ENCODE results near the gene ABCA4. TPM values are rescaled to one million over a fixed set of nuclear protein-coding genes. Genes with fewer than 3 reads are reported as not detected.

ABCA4 gene
- polyA plus RNA-seq, 1 donor from 2014 or later: not detected

DNA sequence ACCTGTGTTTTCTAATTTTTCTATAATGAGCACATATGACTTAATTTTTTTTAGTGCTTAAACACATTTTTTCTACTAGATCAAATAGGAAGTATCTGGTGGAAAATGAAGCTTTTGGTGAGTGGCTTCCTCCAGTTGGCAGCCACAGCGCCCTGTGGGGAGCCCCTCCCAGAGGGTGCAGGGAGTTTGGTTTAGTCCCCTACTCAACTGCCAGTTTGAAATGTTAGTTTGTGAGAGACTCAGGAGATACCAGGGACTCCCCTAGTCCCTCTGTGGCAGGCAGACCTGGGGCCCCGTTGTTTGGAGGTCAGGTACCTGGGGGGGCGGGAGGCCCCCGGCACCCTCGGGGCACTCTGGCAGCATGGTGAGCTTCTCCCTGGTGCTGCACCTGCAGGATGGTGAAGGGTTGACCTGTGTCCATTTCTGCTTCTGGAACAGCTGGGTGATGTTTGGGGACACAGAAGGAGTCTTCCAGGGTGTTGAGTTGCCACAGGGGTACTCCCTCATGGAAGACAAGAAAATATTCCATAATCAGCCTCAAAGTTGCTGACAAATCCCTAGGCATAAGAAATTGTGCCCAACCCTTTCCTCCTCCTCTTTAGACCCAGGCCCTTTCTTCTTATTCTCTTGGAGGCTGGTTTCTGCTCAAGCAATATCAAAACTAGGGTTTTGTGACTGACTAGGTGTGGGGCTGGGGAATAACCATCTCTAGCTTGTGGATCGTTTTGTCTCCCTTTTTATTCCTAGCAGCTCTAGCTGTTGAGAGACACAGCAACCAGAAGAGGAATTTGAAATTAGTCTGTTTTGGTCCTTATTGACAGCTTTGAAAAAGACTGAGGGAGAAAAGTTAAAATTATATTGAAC is 91.6 kb downstream of the ABCA4 start:
- Mint-ChIP-seq H3K4me1 (peaks cover 3 to 4% (median 3%) of the 10 kb centered on the region in 3 donors), H3K27ac (no peak overlapping the region), H3K36me3 (no peaks in the 10 kb centered on the region), H3K27me3 (peaks cover 3% of the 10 kb centered on the region), H3K4me3 (no peak overlapping the region), H3K9me3 (no peaks in the 10 kb centered on the region)

DNA sequence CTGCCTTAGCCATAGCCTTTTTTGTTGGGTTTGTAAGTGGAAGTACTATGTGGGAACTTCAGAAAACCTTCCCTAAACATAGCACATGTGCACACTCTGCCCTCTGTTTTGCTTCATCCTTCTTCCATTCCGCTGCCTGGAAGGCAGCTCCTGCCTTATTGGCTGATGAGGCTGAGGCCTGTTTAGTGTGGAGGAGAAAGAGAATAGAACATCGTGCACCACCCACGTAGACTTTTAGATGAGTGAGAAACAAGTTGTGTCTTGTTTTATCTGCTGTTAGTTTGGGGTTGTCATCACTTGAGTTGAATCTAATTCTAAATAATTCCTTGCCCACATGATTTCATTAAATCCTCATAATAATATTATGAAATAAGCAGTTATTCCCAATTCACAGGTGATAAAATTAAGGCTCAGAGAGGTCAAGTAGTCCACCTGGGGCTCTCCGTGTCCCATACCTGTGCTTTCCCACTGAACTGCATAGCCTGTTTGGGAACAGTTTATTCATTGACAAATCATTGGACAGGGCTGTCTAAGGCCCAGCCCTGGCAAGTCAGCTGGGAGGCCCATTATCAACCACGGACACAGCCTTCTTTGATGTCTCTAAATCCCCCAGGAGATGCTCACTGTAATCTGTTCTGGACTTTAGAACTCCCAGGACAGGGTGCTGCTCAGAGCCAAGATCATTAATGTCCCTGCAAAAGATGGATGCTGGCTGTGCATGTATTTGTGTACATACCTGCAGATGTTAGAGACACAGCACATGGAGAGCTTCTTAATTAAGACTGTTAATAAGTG is 93.0 kb downstream of the ABCA4 start:
- H3K27ac Mint-ChIP-seq: no peak overlapping the region

DNA sequence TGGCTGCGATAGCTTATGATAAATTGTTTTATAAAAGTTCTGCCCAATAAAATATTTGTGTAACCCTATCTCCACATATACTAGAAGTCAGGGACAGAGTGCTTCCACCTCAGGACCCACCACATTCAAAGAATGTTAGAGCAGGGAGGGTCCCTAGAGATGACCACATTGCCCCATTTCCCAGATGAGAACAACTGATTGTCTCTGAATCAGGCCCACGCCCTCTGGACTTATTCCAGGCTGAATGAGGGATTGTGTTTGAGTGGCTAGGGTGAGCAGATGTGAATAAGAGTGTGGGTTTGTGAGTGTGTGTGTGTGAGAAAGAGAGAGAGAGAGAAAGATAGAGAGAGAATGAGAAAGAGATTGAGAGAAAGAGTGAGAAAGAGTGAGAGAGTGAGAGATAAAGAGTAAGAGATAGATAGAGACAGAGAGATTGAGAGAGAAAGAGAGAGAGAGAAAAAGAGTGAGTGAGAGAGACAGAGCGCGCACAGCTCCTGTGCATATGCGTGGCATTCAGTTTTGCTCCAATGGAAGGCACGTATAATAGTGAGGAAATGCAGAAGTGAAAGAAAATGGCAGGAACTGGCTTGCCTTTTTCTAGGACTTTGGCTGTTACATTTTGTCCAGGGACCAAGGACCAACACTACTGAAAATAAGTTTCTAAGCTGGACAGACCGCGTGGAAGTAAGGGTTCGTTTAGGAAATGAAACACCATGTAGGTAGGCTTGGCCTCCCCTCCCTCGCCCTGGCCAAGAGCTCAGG is 94.1 kb downstream of the ABCA4 start:
- peaks cover 4% of the 10 kb centered on the region for H3K27me3 Mint-ChIP-seq
- H3K27ac Mint-ChIP-seq: no peak overlapping the region
- H3K36me3 Mint-ChIP-seq: no peaks in the 10 kb centered on the region
- H3K4me3 Mint-ChIP-seq: no peak overlapping the region
- no peaks in the 10 kb centered on the region for H3K4me1 Mint-ChIP-seq
- no peaks in the 10 kb centered on the region for H3K9me3 Mint-ChIP-seq

More for the DNA sequence above, 93.0 kb downstream of the ABCA4 start:
- Mint-ChIP-seq H3K9me3 (no peaks in the 10 kb centered on the region), H3K4me3 (no peak overlapping the region), H3K36me3 (no peaks in the 10 kb centered on the region), H3K27me3 (peaks cover 7% of the 10 kb centered on the region), H3K4me1 (peaks cover 3 to 4% (median 3%) of the 10 kb centered on the region in 3 donors)

DNA sequence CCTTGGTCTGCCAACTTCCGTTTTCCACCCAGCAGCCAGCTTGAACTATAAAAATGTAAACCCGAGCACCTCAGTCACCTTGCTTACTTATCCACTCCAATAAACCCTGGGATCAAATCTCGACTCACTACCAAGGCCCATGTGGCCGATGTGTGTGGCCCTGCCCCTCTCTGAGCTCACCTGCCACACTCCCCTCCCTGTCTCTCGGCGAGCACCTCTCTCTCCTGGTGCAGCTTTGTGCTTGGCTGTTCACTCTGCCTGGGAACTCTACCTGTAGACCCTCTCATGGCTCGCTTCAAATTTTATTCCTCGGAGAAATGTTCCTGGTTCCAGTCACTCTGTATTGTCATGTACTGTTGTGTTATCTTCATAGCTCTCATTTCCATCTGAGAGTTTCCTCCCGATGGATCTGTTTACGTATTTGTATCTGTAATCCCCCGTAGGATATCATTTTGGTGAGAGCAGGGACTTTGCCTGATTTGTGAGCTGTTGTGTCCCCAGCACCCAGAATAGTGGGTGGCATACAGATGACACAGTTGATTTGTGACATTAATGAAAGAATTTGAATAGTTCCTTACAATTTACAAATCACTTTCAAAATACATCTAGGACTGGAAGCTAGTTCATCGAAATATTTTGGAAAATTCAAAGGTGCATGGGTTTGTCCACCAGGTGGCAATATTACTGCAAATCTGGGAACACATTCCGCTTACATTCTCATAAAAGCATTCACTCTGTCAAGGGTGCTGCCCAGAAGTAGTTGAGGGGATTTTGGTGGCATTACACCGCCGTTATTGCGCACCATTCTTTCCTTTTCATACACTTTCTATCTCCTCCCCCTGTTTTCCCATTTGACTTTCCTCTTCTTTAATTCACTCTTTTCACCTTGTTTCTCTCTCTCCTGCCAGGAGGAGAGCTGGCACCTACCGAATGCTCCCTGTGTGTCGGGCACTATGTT is 95.3 kb downstream of the ABCA4 start:
- H3K4me1 Mint-ChIP-seq: no peaks in the 10 kb centered on the region

DNA sequence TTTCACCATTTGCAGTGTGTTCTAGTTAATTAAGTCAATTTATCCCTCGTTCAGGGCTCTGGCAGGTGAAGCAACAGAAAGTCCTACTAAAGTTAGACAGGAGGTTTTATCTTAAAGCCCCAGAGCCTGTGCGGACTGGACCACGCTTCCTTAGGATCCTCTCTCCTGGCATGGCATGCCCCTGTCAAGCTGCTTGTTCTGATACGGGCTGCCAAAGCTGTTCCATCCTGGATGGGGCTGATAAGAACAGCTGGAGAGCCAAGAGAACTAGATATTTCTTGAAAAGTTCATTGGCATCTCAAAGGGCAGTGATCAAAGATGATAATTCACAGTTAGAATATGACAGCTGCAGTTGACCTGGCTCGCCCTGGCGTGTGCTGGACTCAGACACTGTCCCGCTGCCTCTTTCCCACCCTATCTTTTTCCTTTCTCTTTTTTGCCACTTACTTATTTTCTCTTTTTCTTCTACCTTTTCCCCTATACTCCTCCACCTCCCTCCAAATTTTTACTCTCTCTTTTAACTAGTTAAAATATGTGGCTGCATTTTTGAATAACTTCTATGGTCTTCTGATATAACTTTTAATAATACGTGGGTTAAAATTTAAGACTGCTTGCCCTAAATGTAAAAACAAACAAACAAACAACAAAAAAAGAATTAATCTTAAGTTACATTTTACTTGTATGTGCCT is 96.7 kb downstream of the ABCA4 start:
- Mint-ChIP-seq H3K27ac (no peak overlapping the region), H3K4me1 (no peaks in the 10 kb centered on the region), H3K36me3 (no peaks in the 10 kb centered on the region), H3K9me3 (no peaks in the 10 kb centered on the region), H3K4me3 (no peak overlapping the region), H3K27me3 (peaks cover 4% of the 10 kb centered on the region)

More for the DNA sequence above, 95.3 kb downstream of the ABCA4 start:
- H3K9me3 Mint-ChIP-seq: no peaks in the 10 kb centered on the region
- H3K36me3 Mint-ChIP-seq: no peaks in the 10 kb centered on the region
- no peak overlapping the region for H3K4me3 Mint-ChIP-seq
- H3K27me3 Mint-ChIP-seq: peaks cover 4% of the 10 kb centered on the region
- H3K27ac Mint-ChIP-seq: no peak overlapping the region

DNA sequence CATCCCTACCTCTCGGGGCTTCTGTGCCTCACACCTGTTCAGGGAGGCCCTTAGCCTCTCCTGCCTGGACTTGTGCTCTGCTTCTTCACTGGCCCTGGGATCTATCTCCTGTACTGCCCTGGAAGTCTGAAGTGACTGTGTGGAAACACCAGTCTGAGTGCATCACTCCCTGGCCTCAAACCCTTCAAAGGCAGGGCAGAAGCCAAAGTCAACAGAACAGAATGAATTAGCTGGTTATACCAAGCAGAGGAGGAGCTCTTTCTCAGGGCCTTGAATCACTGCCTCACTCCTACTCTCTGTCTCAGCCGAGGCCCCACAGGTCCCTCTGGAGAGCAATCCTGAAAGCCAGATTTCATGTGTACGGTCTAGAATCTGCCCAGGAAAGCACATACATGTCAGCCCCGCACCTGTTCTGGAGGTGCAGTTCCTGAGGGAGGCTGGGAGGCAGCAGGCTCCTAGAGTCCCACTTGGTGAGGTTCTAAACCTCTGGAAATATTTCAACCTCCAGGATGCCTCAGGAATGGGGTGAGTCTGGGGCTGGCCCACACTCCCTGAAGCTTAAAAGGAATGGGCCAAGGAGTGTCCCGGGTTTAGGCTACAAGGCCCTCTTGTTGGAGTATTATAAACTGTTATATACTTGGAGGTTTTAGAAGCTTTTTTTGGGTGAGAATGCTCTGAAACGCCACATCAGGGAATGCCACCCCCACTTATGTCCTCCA is 98.3 kb downstream of the ABCA4 start:
- Mint-ChIP-seq H3K9me3 (no peaks in the 10 kb centered on the region), H3K36me3 (no peaks in the 10 kb centered on the region), H3K27me3 (peaks cover 4% of the 10 kb centered on the region), H3K4me1 (no peaks in the 10 kb centered on the region), H3K27ac (no peak overlapping the region), H3K4me3 (no peak overlapping the region)

DNA sequence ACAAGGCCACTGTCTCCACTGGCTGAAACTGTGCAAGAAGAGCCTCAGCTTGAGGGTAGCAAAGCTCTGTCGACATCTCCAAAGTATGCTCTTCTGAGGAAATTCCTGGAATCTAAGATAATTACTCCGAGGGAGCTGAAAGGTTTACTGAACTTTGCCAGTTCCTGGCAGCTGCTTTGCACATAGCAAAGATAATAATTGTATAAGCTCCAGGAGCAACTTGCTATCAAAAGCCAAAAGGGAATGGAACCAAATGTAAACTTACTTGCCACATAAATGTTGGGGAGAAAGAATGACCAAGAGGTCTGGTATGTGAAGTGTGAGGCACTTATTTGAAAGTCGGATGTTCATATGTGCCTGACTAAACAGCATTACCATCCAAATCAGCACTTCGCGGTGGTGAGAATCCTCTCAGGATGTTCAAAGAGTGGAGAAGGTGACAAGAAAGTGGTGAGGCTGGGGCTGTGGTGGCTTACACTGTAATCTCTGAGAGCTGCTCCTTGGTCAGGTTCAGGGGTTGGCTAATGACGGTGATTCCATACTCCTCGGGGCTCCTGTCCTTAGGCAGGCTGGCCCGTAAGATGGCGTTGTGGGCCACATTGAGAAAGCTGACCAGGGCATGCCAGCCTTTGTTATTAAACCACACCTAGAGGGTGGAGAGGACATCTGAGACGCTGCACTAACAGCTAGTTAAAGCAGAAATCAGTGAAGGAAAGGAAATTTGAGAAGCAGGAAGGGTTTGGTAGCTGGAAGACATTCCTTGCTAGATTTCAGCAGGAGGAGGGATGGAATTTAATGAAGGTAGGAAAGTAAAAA is 100.0 kb downstream of the ABCA4 start:
- H3K27me3 Mint-ChIP-seq: peaks cover 6% of the 10 kb centered on the region
- H3K4me3 Mint-ChIP-seq: no peak overlapping the region
- H3K4me1 Mint-ChIP-seq: peaks cover 0 to 3% (median 0%) of the 10 kb centered on the region in 3 donors
- H3K9me3 Mint-ChIP-seq: no peaks in the 10 kb centered on the region
- H3K27ac Mint-ChIP-seq: peak overlapping the region in 1 of 3 donors; percentile 40
- no peaks in the 10 kb centered on the region for H3K36me3 Mint-ChIP-seq

DNA sequence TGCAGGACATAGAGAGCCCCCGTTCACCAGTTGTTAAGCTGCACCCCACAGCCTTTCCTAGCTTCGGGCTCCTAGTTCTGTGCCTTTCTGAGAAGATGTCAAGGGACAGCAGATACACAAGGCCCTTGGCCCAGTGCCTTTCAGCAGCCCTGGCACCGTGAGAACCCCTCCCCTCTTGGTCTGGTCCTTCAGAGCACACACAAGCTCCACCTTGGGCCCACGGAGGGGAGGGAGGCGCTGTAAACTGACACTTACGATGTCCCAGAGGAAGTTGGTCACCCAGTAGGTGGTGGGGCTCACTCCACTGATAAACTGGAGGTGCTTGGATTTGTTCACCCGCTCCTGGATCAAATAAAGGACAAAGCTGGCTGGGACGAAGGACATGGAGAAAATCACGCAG is 101.6 kb downstream of the ABCA4 start:
- Mint-ChIP-seq H3K9me3 (no peaks in the 10 kb centered on the region), H3K4me1 (peaks cover 0 to 3% (median 0%) of the 10 kb centered on the region in 3 donors), H3K36me3 (no peaks in the 10 kb centered on the region), H3K4me3 (no peak overlapping the region), H3K27ac (no peak overlapping the region), H3K27me3 (peaks cover 6% of the 10 kb centered on the region)

DNA sequence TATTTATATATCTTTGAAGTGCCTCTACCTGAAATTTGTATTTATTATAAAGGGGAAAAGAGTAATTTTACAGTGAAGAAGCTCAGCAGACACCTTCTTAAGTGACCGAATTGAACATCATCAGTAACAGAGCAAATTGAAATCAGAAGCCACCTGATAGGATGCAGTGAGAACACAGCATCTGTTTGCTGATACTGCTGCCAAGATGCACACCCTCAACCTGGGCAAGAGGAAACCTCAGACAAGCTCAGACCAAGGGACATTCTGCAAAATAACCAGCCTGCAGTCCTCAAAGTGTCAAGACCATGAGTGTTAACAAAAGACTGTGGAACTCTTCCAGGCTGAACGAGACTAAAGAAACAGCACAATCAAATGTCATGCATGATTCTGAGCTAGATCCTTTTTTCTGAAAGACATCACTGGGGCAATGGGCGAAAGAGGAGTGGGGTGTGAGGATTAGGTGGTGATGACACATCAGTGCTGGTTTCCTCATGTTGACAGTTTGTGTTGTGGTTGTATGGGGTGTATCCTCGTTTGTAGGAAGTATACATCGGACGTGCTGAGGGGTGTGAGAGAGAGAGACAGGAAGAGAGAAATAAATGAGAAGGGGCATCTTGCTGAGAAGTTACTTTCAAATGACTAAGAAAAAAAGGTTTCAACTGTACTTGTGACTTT is 103.7 kb downstream of the ABCA4 start:
- no peak overlapping the region for H3K27ac Mint-ChIP-seq
- no peaks in the 10 kb centered on the region for H3K9me3 Mint-ChIP-seq
- H3K4me1 Mint-ChIP-seq: peaks cover 0 to 3% (median 0%) of the 10 kb centered on the region in 3 donors
- H3K36me3 Mint-ChIP-seq: no peaks in the 10 kb centered on the region
- H3K4me3 Mint-ChIP-seq: no peak overlapping the region
- peaks cover 3% of the 10 kb centered on the region for H3K27me3 Mint-ChIP-seq

DNA sequence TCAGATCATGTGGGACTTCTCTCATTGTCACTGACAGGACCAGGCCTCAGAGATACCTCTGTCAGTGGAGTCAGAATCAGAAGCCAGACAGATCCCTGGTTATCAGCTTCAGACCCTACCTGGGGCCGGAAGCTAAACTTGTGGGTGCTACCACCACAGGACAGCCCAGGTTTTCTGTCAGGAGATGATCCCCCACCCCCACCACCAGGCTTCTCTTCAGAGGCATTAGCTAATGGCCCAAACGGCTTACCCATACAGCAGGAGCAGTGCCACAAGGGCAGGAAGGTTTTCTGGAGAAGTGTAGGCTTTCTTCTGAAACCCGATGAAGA is 105.5 kb downstream of the ABCA4 start:
- H3K9me3 Mint-ChIP-seq: peaks cover 0 to 3% (median 0%) of the 10 kb centered on the region in 3 donors
- no peak overlapping the region for H3K4me3 Mint-ChIP-seq
- H3K4me1 Mint-ChIP-seq: peaks cover 0 to 3% (median 0%) of the 10 kb centered on the region in 3 donors
- peaks cover 3% of the 10 kb centered on the region for H3K27me3 Mint-ChIP-seq
- H3K36me3 Mint-ChIP-seq: no peaks in the 10 kb centered on the region
- H3K27ac Mint-ChIP-seq: no peak overlapping the region

DNA sequence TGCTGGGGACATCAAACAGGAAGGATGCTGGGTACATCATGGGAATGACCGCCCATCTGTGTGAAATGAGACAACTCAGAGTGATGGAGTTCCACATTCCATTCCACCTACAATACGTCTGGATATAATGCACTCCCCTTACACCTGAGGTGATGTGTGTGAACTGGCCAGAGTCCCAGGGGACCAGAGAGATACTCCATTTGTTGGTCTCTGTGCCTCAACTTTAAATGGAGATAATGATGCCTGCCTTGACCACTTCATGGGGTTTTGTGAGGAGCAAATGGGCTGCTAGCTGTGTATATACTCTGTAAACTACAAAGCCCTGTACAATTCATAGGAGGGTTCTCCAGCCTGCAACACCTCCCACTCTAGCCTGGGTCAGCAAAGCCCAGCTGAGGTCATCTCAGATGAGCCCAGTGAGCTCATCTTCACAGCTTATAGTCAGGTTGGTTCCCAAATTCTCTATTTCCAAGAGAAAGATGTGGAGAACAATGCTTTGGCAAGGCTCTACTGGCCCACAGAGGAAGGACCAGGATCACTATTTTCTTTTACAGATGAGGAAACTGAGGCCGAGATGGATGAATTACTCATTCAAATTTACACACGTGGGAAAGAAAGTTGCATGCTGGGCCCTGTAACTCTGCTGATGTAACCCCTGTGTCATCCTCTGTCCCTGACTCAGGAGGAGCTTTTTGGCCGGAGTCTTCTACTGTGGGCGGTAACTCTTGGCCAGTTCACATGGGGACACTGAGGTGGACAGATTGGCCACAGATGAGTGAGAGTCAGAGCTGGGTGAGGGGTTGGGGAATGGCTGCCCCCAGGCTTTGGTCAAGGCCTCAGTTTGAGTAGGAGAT is 106.1 kb downstream of the ABCA4 start:
- peaks cover 0 to 3% (median 0%) of the 10 kb centered on the region in 3 donors for H3K4me1 Mint-ChIP-seq
- no peaks in the 10 kb centered on the region for H3K36me3 Mint-ChIP-seq
- peaks cover 3% of the 10 kb centered on the region for H3K27me3 Mint-ChIP-seq
- no peak overlapping the region for H3K4me3 Mint-ChIP-seq
- H3K27ac Mint-ChIP-seq: no peak overlapping the region
- H3K9me3 Mint-ChIP-seq: peaks cover 0 to 3% (median 0%) of the 10 kb centered on the region in 3 donors

Data from IgD-negative memory B cell (primary cell).